Measurements from ENCODE around the gene ULK4. TPM values are rescaled to one million over a fixed set of nuclear protein-coding genes. Genes with fewer than 3 reads are reported as not detected.

Gene ULK4
- polyA plus RNA-seq, 1 of the 3 experiments (the other 2 are of a cell fraction): 6.2 TPM

DNA sequence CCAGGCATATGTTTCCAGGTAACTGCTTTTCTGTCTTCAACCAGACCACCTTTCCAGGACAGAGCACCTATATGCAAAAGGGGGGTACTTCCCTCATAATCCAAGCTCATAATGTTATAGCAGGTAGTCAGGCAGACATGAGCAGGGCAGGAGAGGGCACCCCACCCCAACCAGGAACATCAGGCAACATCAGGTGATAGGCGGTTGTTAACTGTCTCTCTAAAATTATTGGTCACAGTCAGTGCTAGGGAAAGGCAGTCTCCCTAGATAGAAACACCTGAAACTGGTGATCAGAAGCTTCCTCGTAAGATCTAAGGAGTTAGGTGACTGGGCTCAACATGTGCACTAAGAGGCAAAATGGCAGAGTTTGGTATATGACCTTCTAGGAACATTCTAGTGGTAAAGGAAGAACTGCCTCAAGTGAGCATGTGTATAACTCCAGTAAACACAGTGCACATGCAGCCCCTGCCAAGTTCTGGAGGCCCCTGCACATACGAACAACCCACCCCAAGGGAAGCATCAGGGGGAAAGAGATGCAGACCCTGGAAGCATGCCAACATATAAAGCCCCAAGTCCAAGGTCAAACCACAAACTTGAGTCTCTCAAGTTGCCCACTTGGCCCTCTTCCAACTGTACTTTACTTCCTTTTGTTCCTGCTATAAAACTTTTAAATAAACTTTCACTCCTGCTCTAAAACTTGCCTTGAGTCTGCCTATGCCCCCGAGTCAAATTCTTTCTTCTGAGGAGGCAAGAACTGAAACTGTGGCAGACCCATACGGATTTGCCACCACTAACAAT, 270.9 kb downstream of the ULK4 start:
- no peaks in the 10 kb centered on the region for H3K79me2 ChIP-seq (ENCODE audit: insufficient read depth)
- 85% methylated on average over 4 of the region's 5 CpGs for WGBS (ENCODE audit: low lambda C conversion rate)
- no peaks in the 10 kb centered on the region for H3K9me2 ChIP-seq
- no peak for DNase-seq
- peaks cover 2 to 4% of the 10 kb centered on the region in 2 experiments for H3K36me3 ChIP-seq (replicated peaks in 1 of 2; ENCODE audit: control insufficient read depth in 1 of 2, insufficient read depth in 2 of 2, low read length in 1 of 2)
- no peak overlapping the region for H3K4me3 ChIP-seq (ENCODE audit: low read depth in 2 of 2, low read length in 1 of 2)
- ChIA-PET POLR2A (no interaction called here), CTCF (no interaction called here)
- no peaks in the 10 kb centered on the region for H3K4me1 ChIP-seq (ENCODE audit: control insufficient read depth in 1 of 2, insufficient read depth in 2 of 2, low read depth in 1 of 2, low read length in 1 of 2)
- no peak overlapping the region for H3K4me2 ChIP-seq
- H3K9ac ChIP-seq: no peak overlapping the region
- no peaks in the 10 kb centered on the region for H3F3A ChIP-seq (replicated peaks; ENCODE audit: insufficient read depth)
- H3K27me3 ChIP-seq (ENCODE audit: insufficient read depth): no peaks in the 10 kb centered on the region
- H4K20me1 ChIP-seq (ENCODE audit: insufficient read depth): no peaks in the 10 kb centered on the region
- TF ChIP-seq FOSL2 (IDR thresholded peaks at IDR 0.05; ENCODE audit: borderline replicate concordance, low read depth): no peak
- TF ChIP-seq GABPA (IDR thresholded peaks at IDR 0.05; ENCODE audit: low read depth): no peak
- peak; percentile 29; the same call in 1 of the 2 replicates for TF ChIP-seq NFIC (IDR thresholded peaks at IDR 0.05; ENCODE audit: borderline replicate concordance)
- no peaks in the 10 kb centered on the region for H3K9me3 ChIP-seq
- no peak overlapping the region for H3K27ac ChIP-seq (ENCODE audit: low read depth in 2 of 2, low read length in 1 of 2)
- no peak overlapping the region for H2AFZ ChIP-seq (ENCODE audit: low read depth)

DNA sequence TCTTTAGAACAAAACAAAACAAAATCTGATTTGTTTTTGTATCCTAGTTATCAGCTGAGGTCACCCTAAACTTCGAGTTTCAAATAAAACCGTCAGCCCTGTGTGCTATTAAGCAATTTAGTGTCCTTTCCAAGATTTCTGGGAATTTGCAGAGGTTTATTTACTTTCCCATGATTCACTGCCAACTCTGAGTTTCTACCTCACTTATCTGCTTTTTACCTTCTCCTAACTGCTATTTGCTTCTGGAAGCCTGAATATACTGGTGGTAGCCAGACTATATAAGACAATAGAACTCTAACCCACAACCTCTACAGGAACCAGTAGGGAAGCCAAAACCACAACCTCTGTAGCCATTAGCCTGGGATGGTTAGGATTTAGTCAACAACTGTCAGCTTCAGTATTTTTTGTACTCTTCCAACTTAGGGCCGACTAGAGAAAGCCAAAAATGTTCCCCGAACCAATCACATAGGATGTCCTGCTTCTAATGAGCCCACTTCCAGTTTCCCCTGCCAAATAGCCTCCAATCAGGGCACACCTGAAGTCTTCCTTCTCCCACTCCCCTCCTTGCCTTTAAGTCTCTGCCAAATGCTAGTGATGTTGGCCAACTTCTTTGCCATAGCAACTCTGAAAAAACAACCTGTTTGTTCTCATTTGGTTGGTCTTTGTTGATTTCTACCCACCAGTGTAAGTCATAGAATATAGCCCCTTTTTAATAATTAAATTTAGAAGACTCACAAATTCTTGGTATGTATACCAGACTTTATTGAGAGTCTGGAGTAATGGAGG, 273.1 kb downstream of the ULK4 start:
- no peak overlapping the region for H3K27ac ChIP-seq (ENCODE audit: low read depth in 2 of 2, low read length in 1 of 2)
- WGBS (ENCODE audit: low lambda C conversion rate): 87% methylated on average over 4 of the region's 4 CpGs
- POLR2A ChIA-PET: no interaction called here
- TF ChIP-seq FOXM1 (IDR thresholded peaks at IDR 0.05; ENCODE audit: low read depth) (no peak), RAD21 (IDR thresholded peaks at IDR 0.05; ENCODE audit: low read length) (no peak), FOXJ3 (CRISPR knock-in tag; IDR thresholded peaks at IDR 0.05) (no peak), SMC3 (IDR thresholded peaks at IDR 0.05; ENCODE audit: low read depth, low read length) (no peak), TEAD4 (IDR thresholded peaks at IDR 0.05; ENCODE audit: borderline replicate concordance, insufficient read depth) (no peak), NFIC (IDR thresholded peaks at IDR 0.05; ENCODE audit: borderline replicate concordance) (no peak), JUND (IDR thresholded peaks at IDR 0.05) (no peak), RXRA (IDR thresholded peaks at IDR 0.05; ENCODE audit: borderline replicate concordance, low read depth) (no peak), NRF1 (IDR thresholded peaks at IDR 0.05; ENCODE audit: low read depth, low read length) (no peak), MXI1 (IDR thresholded peaks at IDR 0.05; ENCODE audit: low read depth, low read length) (no peak), EZH2phosphoT487 (IDR thresholded peaks at IDR 0.05; ENCODE audit: borderline replicate concordance, low read depth) (no peak), ELF1 (IDR thresholded peaks at IDR 0.05) (no peak), POLR2AphosphoS5 (IDR thresholded peaks at IDR 0.05; ENCODE audit: low read depth, low read length) (no peak), CHD2 (IDR thresholded peaks at IDR 0.05; ENCODE audit: low read length, partially characterized antibody) (no peak)
- TF ChIP-seq, protein P1, sequence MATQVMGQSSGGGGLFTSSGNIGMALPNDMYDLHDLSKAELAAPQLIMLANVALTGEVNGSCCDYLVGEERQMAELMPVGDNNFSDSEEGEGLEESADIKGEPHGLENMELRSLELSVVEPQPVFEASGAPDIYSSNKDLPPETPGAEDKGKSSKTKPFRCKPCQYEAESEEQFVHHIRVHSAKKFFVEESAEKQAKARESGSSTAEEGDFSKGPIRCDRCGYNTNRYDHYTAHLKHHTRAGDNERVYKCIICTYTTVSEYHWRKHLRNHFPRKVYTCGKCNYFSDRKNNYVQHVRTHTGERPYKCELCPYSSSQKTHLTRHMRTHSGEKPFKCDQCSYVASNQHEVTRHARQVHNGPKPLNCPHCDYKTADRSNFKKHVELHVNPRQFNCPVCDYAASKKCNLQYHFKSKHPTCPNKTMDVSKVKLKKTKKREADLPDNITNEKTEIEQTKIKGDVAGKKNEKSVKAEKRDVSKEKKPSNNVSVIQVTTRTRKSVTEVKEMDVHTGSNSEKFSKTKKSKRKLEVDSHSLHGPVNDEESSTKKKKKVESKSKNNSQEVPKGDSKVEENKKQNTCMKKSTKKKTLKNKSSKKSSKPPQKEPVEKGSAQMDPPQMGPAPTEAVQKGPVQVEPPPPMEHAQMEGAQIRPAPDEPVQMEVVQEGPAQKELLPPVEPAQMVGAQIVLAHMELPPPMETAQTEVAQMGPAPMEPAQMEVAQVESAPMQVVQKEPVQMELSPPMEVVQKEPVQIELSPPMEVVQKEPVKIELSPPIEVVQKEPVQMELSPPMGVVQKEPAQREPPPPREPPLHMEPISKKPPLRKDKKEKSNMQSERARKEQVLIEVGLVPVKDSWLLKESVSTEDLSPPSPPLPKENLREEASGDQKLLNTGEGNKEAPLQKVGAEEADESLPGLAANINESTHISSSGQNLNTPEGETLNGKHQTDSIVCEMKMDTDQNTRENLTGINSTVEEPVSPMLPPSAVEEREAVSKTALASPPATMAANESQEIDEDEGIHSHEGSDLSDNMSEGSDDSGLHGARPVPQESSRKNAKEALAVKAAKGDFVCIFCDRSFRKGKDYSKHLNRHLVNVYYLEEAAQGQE (IDR thresholded peaks at IDR 0.05; ENCODE audit: low read depth, low read length): no peak
- TF ChIP-seq, protein P2, sequence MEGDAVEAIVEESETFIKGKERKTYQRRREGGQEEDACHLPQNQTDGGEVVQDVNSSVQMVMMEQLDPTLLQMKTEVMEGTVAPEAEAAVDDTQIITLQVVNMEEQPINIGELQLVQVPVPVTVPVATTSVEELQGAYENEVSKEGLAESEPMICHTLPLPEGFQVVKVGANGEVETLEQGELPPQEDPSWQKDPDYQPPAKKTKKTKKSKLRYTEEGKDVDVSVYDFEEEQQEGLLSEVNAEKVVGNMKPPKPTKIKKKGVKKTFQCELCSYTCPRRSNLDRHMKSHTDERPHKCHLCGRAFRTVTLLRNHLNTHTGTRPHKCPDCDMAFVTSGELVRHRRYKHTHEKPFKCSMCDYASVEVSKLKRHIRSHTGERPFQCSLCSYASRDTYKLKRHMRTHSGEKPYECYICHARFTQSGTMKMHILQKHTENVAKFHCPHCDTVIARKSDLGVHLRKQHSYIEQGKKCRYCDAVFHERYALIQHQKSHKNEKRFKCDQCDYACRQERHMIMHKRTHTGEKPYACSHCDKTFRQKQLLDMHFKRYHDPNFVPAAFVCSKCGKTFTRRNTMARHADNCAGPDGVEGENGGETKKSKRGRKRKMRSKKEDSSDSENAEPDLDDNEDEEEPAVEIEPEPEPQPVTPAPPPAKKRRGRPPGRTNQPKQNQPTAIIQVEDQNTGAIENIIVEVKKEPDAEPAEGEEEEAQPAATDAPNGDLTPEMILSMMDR (IDR thresholded peaks at IDR 0.05): no peak
- TF ChIP-seq, protein P3, sequence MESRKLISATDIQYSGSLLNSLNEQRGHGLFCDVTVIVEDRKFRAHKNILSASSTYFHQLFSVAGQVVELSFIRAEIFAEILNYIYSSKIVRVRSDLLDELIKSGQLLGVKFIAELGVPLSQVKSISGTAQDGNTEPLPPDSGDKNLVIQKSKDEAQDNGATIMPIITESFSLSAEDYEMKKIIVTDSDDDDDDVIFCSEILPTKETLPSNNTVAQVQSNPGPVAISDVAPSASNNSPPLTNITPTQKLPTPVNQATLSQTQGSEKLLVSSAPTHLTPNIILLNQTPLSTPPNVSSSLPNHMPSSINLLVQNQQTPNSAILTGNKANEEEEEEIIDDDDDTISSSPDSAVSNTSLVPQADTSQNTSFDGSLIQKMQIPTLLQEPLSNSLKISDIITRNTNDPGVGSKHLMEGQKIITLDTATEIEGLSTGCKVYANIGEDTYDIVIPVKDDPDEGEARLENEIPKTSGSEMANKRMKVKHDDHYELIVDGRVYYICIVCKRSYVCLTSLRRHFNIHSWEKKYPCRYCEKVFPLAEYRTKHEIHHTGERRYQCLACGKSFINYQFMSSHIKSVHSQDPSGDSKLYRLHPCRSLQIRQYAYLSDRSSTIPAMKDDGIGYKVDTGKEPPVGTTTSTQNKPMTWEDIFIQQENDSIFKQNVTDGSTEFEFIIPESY (IDR thresholded peaks at IDR 0.05; ENCODE audit: borderline replicate concordance, low read depth): no peak

More for the DNA sequence above, 273.1 kb downstream of the ULK4 start:
- H2AFZ ChIP-seq (ENCODE audit: low read depth): no peak overlapping the region
- H3K4me1 ChIP-seq (ENCODE audit: control insufficient read depth in 1 of 2, insufficient read depth in 2 of 2, low read depth in 1 of 2, low read length in 1 of 2): no peaks in the 10 kb centered on the region
- peaks cover 2 to 4% of the 10 kb centered on the region in 2 experiments for H3K36me3 ChIP-seq (replicated peaks in 1 of 2; ENCODE audit: control insufficient read depth in 1 of 2, insufficient read depth in 2 of 2, low read length in 1 of 2)
- no peak overlapping the region for H3K9ac ChIP-seq
- H3K79me2 ChIP-seq (ENCODE audit: insufficient read depth): no peaks in the 10 kb centered on the region
- CTCF ChIA-PET: no interaction called here
- H3F3A ChIP-seq (replicated peaks; ENCODE audit: insufficient read depth): no peaks in the 10 kb centered on the region
- H3K4me3 ChIP-seq (ENCODE audit: low read depth in 2 of 2, low read length in 1 of 2): no peak overlapping the region
- H3K27me3 ChIP-seq (ENCODE audit: insufficient read depth): no peaks in the 10 kb centered on the region
- H4K20me1 ChIP-seq (ENCODE audit: insufficient read depth): no peaks in the 10 kb centered on the region
- DNase-seq: no peak
- H3K4me2 ChIP-seq: no peak overlapping the region
- H3K9me3 ChIP-seq: no peaks in the 10 kb centered on the region
- H3K9me2 ChIP-seq: no peaks in the 10 kb centered on the region
